HepG2 (cell line): Measurements from ENCODE around the gene TMEM14A. TPM values are rescaled to one million over a fixed set of nuclear protein-coding genes. Genes with fewer than 3 reads are reported as not detected.

Source experiments
- ATAC-seq: fragments of 200-7000 bp; cut with Tn5 transposase; 3 replicates; pipeline ENCODE4 v1.9.1; 2020; ENCODE audit warnings: mild to moderate bottlenecking, moderate library complexity
- BruUV-seq: library from RNA; stranded (reverse); fragments of 400-500 nt; replicated peaks from 2 replicates; lab custom pipeline; 2021; lab: Mats Ljungman, UMichigan
- CTCF ChIA-PET: fragments of 300-600 bp; formaldehyde crosslinking; extraction: SDS; loops from one replicate; lab custom pipeline; 2021; ENCODE audit warnings: low total read pairs, inconsistent platforms, low intra/inter-chr PET ratio; lab: Yijun Ruan, JAX
- POLR2A ChIA-PET: fragments of 350-600 bp; sonication (Branson Sonifier 250); formaldehyde crosslinking; loops from one replicate; lab custom pipeline; 2020; ENCODE audit warnings: antibody characterized with exemption, inconsistent platforms; lab: Yijun Ruan, JAX
- DNase-seq: peaks from one replicate; pipeline ENCODE4 v3.0.0-alpha.2; 2015; ENCODE audit warnings: low spot score
- FAIRE-seq: peaks from 3 replicates; lab custom pipeline; 2011; peaks lifted over from hg19 to GRCh38; lab: Jason Lieb, UNC
- H2AFZ ChIP-seq: one replicate; pipeline ENCODE4 v1.6.1; 2011; ENCODE audit warnings: low read length, inconsistent platforms
- H3K27ac ChIP-seq: fragments of 300-600 bp; 3 replicates; pipeline ENCODE4 v1.8.0; 2011; ENCODE audit warnings: mixed run types, mild to moderate bottlenecking, mixed read lengths, low read length, inconsistent platforms; ENCODE audit not compliant: insufficient read depth; ENCODE audit errors: extremely low read length
- H3K27me3 ChIP-seq, 2 experiments: fragments of 200-600 bp in 1 of 2; 2 replicates in 1 of 2; 3 replicates in 1 of 2; pipeline versions ENCODE4 v1.6.0 to v1.8.0; 2011; ENCODE audit warnings: low read length in 2 of 2, mild to moderate bottlenecking in 2 of 2, moderate library complexity in 2 of 2, inconsistent platforms in 1 of 2; ENCODE audit not compliant: insufficient read depth in 2 of 2, control insufficient read depth in 1 of 2
- H3K36me3 ChIP-seq, 2 experiments: fragments of 200-600 bp in 1 of 2; replicated peaks in 1 of 2; 2 replicates in 1 of 2; 3 replicates in 1 of 2; pipeline versions ENCODE4 v1.5.1 to v1.8.0; 2011; ENCODE audit warnings: low read length in 2 of 2, inconsistent platforms in 1 of 2; ENCODE audit not compliant: insufficient read depth in 2 of 2, control insufficient read depth in 1 of 2
- H3K4me1 ChIP-seq: 2 replicates; pipeline ENCODE4 v1.5.1; 2012; ENCODE audit warnings: low read length, inconsistent platforms; ENCODE audit not compliant: insufficient read depth
- H3K4me2 ChIP-seq: 2 replicates; pipeline ENCODE4 v1.6.0; 2011; ENCODE audit warnings: low read depth, low read length, inconsistent platforms
- H3K4me3 ChIP-seq, 3 experiments: fragments of 200-600 bp in 1 of 3; sonication (generic), shearing (Covaris generic) in 1 of 3; replicated peaks in 1 of 3; 2 replicates each; pipeline ENCODE4 v1.5.1; 2011 to 2016; ENCODE audit warnings: low read length in 3 of 3, inconsistent platforms in 2 of 3, low read depth in 2 of 3, mild to moderate bottlenecking in 2 of 3, control low read depth in 1 of 3, mixed read lengths in 1 of 3; ENCODE audit not compliant: insufficient read depth in 1 of 3
- H3K79me2 ChIP-seq: one replicate; pipeline ENCODE4 v1.6.1; 2011; ENCODE audit warnings: low read length, inconsistent platforms; ENCODE audit not compliant: insufficient read depth
- H3K9ac ChIP-seq: 2 replicates; pipeline ENCODE4 v1.6.0; 2011; ENCODE audit warnings: mild to moderate bottlenecking, low read depth, low read length, inconsistent platforms; ENCODE audit not compliant: insufficient read depth
- H3K9me3 ChIP-seq: 2 replicates; pipeline ENCODE4 v1.5.1; 2012; ENCODE audit warnings: mild to moderate bottlenecking, low read length
- H4K20me1 ChIP-seq: 2 replicates; pipeline ENCODE4 v1.6.0; 2011; ENCODE audit warnings: inconsistent platforms, mild to moderate bottlenecking, low read length, moderate library complexity; ENCODE audit not compliant: insufficient read depth
- DMAP1 ChIP-seq: IDR thresholded peaks from 2 replicates; pipeline ENCODE4 v1.6.1; 2016
- HOXD1 ChIP-seq: sonication (generic); formaldehyde crosslinking; IDR thresholded peaks from 2 replicates; pipeline ENCODE4 v1.5.0; 2020; ENCODE audit warnings: missing genetic modification reagents
- TCF7 ChIP-seq: sonication (generic); IDR thresholded peaks from 2 replicates; pipeline ENCODE4 v1.6.1; 2016; ENCODE audit warnings: antibody characterized with exemption, low read depth
- TMF1 ChIP-seq: sonication (generic); formaldehyde crosslinking; IDR thresholded peaks from 2 replicates; pipeline ENCODE4 v1.8.1; 2022; ENCODE audit warnings: low read depth, missing genetic modification reagents
- WGBS: methylation state at CpG from one replicate; pipeline ENCODE4 v1.1.6; 2017; ENCODE audit warnings: low lambda C conversion rate; 5-methylcytosine and 5-hydroxymethylcytosine counted together
- in situ Hi-C: cut with HindIII; loops from 2 replicates; pipeline ENCODE4 v1.10.0; 2017; ENCODE audit warnings: low pct_unique_long_range_greater_than_20kb; ENCODE audit not compliant: extremely low pct_ligation_motif_present
- intact Hi-C: fragments of 100-400 bp; cut with micrococcal nuclease; formaldehyde crosslinking; loops from one replicate; pipeline ENCODE4 v1.10.0; 2022; ENCODE audit not compliant: unreplicated experiment
- polyA plus RNA-seq, 8 experiments: library from polyadenylated mRNA; depleted of rRNA in 3 of 8; stranded (reverse) in 7 of 8; unstranded in 1 of 8; fragments of >200 nt; fragmentation: Illumina TruSeq in 4 of 8; extraction: Trizol in 4 of 8; gene quantifications; 2 replicates each; pipeline versions ENCODE4 v1.2.1 to v1.2.3, GENCODE V29; 2011 to 2016; ENCODE audit warnings: low read depth in 4 of 8, missing spikeins in 1 of 8, mixed read lengths in 1 of 8; ENCODE audit not compliant: insufficient read depth in 1 of 8
- total RNA-seq, 5 experiments: library from RNA; depleted of rRNA; stranded (reverse); fragments of >200 nt; fragmentation: Illumina TruSeq; extraction: Trizol; gene quantifications; 2 replicates each; pipeline ENCODE4 v1.2.3, GENCODE V29; 2016; ENCODE audit warnings: low read depth in 1 of 5
- TF ChIP-seq, protein P1 (sequence below): sonication (generic); formaldehyde crosslinking; IDR thresholded peaks from 2 replicates; pipeline ENCODE4 v1.4.0; 2020; ENCODE audit warnings: missing genetic modification reagents
- TF ChIP-seq, protein P2 (sequence below): sonication (generic); formaldehyde crosslinking; conservative IDR thresholded peaks from 2 replicates; pipeline ENCODE4 v1.4.0; 2020; ENCODE audit warnings: missing genetic modification reagents
- TF ChIP-seq, protein P3 (sequence below): sonication (generic); formaldehyde crosslinking; IDR thresholded peaks from 2 replicates; pipeline ENCODE4 v1.4.0; 2020; ENCODE audit warnings: missing genetic modification reagents
- TF ChIP-seq, protein P4 (sequence below): sonication (generic); formaldehyde crosslinking; conservative IDR thresholded peaks from 2 replicates; pipeline ENCODE4 v1.8.0; 2022; ENCODE audit warnings: mild to moderate bottlenecking, moderate library complexity, missing genetic modification reagents

Gene TMEM14A
- total and polyA plus RNA-seq, 2 of the 13 experiments (the other 11 are each of a cell fraction or from before 2014, with no cell fraction given), result 24.6 to 73.7 TPM

DNA sequence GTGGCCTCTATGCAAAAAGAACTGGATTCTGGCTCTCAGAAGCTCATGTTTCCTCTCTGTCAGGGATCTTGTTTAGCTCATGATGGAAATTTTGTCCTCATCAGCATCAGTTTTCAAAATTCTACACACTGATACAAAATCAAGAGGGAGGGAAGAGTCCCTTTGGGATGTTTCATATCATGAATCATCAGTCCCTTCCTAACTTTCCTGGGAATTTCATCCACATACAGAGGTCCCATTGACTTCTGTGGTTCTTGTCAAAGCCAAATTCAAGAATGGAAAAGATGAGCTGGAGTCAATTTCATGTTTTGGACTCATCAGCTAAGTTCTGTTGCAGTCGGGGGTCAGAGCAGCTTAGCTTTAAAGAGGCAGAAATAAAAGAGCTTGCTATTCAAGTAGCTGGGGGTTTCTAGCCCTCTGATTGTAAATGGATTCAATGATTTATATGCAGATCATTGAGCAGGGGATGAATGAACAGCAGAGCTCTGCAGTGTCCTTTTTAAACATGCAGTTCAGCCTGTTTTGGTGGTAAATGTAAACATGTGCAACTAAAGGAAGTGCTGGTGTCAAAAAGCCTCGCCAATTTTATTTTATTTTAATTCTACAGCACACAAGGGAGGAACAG, 21.3 kb upstream of the TMEM14A start:
- no peak for FAIRE-seq
- Histone ChIP-seq H3K4me3 (no peak overlapping the region), H3K4me2 (no peak overlapping the region), H3K36me3 (no peaks in the 10 kb centered on the region), H3K79me2 (no peaks in the 10 kb centered on the region), H3K9me3 (no peaks in the 10 kb centered on the region), H2AFZ (no peak overlapping the region), H3K27me3 (peaks cover 0 to 29% of the 10 kb centered on the region in 2 experiments; a peak in 3 of 5 replicates), H3K4me1 (peaks cover 39% of the 10 kb centered on the region), H4K20me1 (no peaks in the 10 kb centered on the region), H3K9ac (no peak overlapping the region), H3K27ac (no peak overlapping the region)
- ChIA-PET CTCF (no interaction called here), POLR2A (no interaction called here)
- in situ Hi-C loops (loop anchor here (25.0 kb wide), 1 partner anchor 487 kb away; no protein-coding TSS in a partner anchor), intact Hi-C loops (no loop called here)
- no peak for ATAC-seq
- 8% methylated on average over 2 of the region's 2 CpGs for WGBS
- BruUV-seq, result no TSS peak
- no peak for DNase-seq
- TF ChIP-seq TMF1 (no peak), HOXD1 (CRISPR knock-in tag) (no peak), DMAP1 (CRISPR knock-in tag) (no peak), TCF7 (no peak)
- TF ChIP-seq, protein P1, sequence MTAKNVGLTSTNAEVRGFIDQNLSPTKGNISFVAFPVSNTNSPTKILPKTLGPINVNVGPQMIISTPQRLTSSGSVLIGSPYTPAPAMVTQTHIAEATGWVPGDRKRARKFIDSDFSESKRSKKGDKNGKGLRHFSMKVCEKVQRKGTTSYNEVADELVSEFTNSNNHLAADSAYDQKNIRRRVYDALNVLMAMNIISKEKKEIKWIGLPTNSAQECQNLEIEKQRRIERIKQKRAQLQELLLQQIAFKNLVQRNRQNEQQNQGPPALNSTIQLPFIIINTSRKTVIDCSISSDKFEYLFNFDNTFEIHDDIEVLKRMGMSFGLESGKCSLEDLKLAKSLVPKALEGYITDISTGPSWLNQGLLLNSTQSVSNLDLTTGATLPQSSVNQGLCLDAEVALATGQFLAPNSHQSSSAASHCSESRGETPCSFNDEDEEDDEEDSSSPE (CRISPR knock-in tag), result no peak
- TF ChIP-seq, protein P2, sequence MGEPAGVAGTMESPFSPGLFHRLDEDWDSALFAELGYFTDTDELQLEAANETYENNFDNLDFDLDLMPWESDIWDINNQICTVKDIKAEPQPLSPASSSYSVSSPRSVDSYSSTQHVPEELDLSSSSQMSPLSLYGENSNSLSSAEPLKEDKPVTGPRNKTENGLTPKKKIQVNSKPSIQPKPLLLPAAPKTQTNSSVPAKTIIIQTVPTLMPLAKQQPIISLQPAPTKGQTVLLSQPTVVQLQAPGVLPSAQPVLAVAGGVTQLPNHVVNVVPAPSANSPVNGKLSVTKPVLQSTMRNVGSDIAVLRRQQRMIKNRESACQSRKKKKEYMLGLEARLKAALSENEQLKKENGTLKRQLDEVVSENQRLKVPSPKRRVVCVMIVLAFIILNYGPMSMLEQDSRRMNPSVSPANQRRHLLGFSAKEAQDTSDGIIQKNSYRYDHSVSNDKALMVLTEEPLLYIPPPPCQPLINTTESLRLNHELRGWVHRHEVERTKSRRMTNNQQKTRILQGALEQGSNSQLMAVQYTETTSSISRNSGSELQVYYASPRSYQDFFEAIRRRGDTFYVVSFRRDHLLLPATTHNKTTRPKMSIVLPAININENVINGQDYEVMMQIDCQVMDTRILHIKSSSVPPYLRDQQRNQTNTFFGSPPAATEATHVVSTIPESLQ (CRISPR knock-in tag), result no peak
- TF ChIP-seq, protein P3, sequence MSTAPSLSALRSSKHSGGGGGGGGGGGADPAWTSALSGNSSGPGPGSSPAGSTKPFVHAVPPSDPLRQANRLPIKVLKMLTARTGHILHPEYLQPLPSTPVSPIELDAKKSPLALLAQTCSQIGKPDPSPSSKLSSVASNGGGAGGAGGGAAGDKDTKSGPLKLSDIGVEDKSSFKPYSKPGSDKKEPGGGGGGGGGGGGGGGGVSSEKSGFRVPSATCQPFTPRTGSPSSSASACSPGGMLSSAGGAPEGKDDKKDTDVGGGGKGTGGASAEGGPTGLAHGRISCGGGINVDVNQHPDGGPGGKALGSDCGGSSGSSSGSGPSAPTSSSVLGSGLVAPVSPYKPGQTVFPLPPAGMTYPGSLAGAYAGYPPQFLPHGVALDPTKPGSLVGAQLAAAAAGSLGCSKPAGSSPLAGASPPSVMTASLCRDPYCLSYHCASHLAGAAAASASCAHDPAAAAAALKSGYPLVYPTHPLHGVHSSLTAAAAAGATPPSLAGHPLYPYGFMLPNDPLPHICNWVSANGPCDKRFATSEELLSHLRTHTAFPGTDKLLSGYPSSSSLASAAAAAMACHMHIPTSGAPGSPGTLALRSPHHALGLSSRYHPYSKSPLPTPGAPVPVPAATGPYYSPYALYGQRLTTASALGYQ, result no peak
- TF ChIP-seq, protein P4, sequence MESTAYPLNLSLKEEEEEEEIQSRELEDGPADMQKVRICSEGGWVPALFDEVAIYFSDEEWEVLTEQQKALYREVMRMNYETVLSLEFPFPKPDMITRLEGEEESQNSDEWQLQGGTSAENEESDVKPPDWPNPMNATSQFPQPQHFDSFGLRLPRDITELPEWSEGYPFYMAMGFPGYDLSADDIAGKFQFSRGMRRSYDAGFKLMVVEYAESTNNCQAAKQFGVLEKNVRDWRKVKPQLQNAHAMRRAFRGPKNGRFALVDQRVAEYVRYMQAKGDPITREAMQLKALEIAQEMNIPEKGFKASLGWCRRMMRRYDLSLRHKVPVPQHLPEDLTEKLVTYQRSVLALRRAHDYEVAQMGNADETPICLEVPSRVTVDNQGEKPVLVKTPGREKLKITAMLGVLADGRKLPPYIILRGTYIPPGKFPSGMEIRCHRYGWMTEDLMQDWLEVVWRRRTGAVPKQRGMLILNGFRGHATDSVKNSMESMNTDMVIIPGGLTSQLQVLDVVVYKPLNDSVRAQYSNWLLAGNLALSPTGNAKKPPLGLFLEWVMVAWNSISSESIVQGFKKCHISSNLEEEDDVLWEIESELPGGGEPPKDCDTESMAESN, result no peak
